NCI-H1417 treated with DMSO at 0.1 percent for 48 hours (cell line): ENCODE results near the gene ARPIN.
"Not testable (repeated sequence)": the region's sequence is repeated elsewhere in the genome, so short reads cannot be mapped to it uniquely, and the experiment has no call there.

Experiments used
- DNase-seq: peaks from one replicate; lab custom pipeline; 2025; lab: John Stamatoyannopoulos, UW

The ARPIN gene

GRCh38 chr15:89910891-89911626 lies 1.7 kb downstream of the ARPIN start:
- DNase-seq: no peak

GRCh38 chr15:89909611-89910010 lies 3.1 kb downstream of the ARPIN start:
- DNase-seq: no peak

- DNase-seq: no peak
These were observed 4.5 kb downstream of the ARPIN start for GRCh38 chr15:89908226-89908625.

GRCh38 chr15:89907289-89907688 lies 5.5 kb downstream of the ARPIN start:
- DNase-seq: no peak

- no peak for DNase-seq
These were observed 6.8 kb downstream of the ARPIN start for GRCh38 chr15:89905846-89906378.

GRCh38 chr15:89904519-89904918 lies 8.2 kb downstream of the ARPIN start:
- DNase-seq: no peak

GRCh38 chr15:89903858-89904130 lies 9.0 kb downstream of the ARPIN start:
- no peak for DNase-seq

- DNase-seq: no peak
These were observed 9.5 kb downstream of the ARPIN start for GRCh38 chr15:89903015-89903857.

GRCh38 chr15:89900849-89901248 lies 11.9 kb downstream of the ARPIN start:
- DNase-seq: no peak

GRCh38 chr15:89899951-89900567 lies 12.7 kb downstream of the ARPIN start:
- no peak for DNase-seq

- DNase-seq: no peak
These were observed 13.3 kb downstream of the ARPIN start for GRCh38 chr15:89899295-89899945.

GRCh38 chr15:89898614-89899294 lies 14.0 kb downstream of the ARPIN start:
- DNase-seq: peak; percentile 2

- no peak for DNase-seq
These were observed 14.6 kb downstream of the ARPIN start for GRCh38 chr15:89898146-89898545.

- peak; percentile 82 for DNase-seq
These were observed 18.9 kb downstream of the ARPIN start, which contains the start of gene AP3S2 for GRCh38 chr15:89893696-89894447. AP3S2 (minus strand) TSS chr15:89893994; CDS start chr15:89893949, 45 bp downstream.

- no peak for DNase-seq
These were observed 19.7 kb downstream of the ARPIN start for GRCh38 chr15:89893027-89893426.

GRCh38 chr15:89888214-89888804 lies 24.4 kb downstream of the ARPIN start:
- DNase-seq: no peak

GRCh38 chr15:89885611-89886010 lies 27.1 kb downstream of the ARPIN start:
- DNase-seq: no peak

GRCh38 chr15:89885179-89885578 lies 27.6 kb downstream of the ARPIN start:
- not testable (repeated sequence) for DNase-seq

- DNase-seq: no peak
These were observed 29.2 kb downstream of the ARPIN start for GRCh38 chr15:89883518-89883917.

GRCh38 chr15:89880727-89881126 lies 32.0 kb downstream of the ARPIN start:
- no peak for DNase-seq
